Measurements from ENCODE around the gene MSL2. TPM values are rescaled to one million over a fixed set of nuclear protein-coding genes. Genes with fewer than 3 reads are reported as not detected.
"Not testable (repeated sequence)": the region's sequence is repeated elsewhere in the genome, so short reads cannot be mapped to it uniquely, and the experiment has no call there.

The MSL2 gene
- total and polyA plus RNA-seq, 2 of the 8 experiments (the other 6 are each of a cell fraction or from before 2014, with no cell fraction given): 9.1 to 41.8 TPM

GRCh38 chr3:136222746-136223145 lies 26.6 kb upstream of the MSL2 start:
- peaks cover 9 to 18% of the 10 kb centered on the region in 2 experiments; a peak in 3 of 4 replicates for H3K9me3 ChIP-seq (ENCODE audit: insufficient read depth in 2 of 2, low read depth in 1 of 2, low read length in 1 of 2)
- H4K91ac ChIP-seq (replicated peaks; ENCODE audit: insufficient read length, low read length); H4K8ac ChIP-seq (ENCODE audit: extremely low read depth, insufficient read depth, low read length); H3K56ac ChIP-seq (replicated peaks; ENCODE audit: insufficient read length, low read depth, low read length); H3K14ac ChIP-seq (ENCODE audit: insufficient read length); H3K4me3 ChIP-seq (ENCODE audit: extremely low read depth in 1 of 4, insufficient read depth in 2 of 4, low read depth in 3 of 4, low read length in 4 of 4); H3K79me2 ChIP-seq (ENCODE audit: control insufficient read depth in 1 of 2, insufficient read depth in 2 of 2, low read length in 2 of 2); H2BK120ac ChIP-seq (replicated peaks; ENCODE audit: low read depth, low read length); POLR2A ChIA-PET (ENCODE audit: partially characterized antibody); CTCF ChIA-PET (ENCODE audit: partially characterized antibody); H3K4me1 ChIP-seq (replicated peaks in 1 of 4; ENCODE audit: control insufficient read depth in 3 of 4, insufficient read depth in 4 of 4, low read length in 3 of 4); H2BK20ac ChIP-seq (ENCODE audit: low read length); H4K5ac ChIP-seq (ENCODE audit: insufficient read length, low read depth, low read length); H3K9ac ChIP-seq (replicated peaks in 1 of 4; ENCODE audit: extremely low read depth in 1 of 4, low read depth in 3 of 4, low read length in 3 of 4); DNase-seq (ENCODE audit: low read depth in 1 of 2, low spot score in 2 of 2); H3K79me1 ChIP-seq (ENCODE audit: low read depth, low read length); H2AK5ac ChIP-seq (ENCODE audit: low read depth, low read length); H4K20me1 ChIP-seq (replicated peaks in 1 of 2; ENCODE audit: control insufficient read depth in 1 of 2, insufficient read depth in 2 of 2, low read length in 2 of 2); H3K4ac ChIP-seq (replicated peaks; ENCODE audit: insufficient read length, low read depth, low read length); H3K27me3 ChIP-seq (replicated peaks in 1 of 4; ENCODE audit: control insufficient read depth in 3 of 4, extremely low read depth in 1 of 4, insufficient read depth in 3 of 4, low read length in 3 of 4); H3K4me2 ChIP-seq (ENCODE audit: insufficient read depth in 1 of 2, low read depth in 2 of 2, low read length in 2 of 2); H3K23ac ChIP-seq (ENCODE audit: insufficient read length); H2BK15ac ChIP-seq (ENCODE audit: low read length); FAIRE-seq; H3K23me2 ChIP-seq (ENCODE audit: low read depth, low read length); H2BK12ac ChIP-seq (ENCODE audit: low read depth, low read length); H2BK5ac ChIP-seq (ENCODE audit: low read depth, low read length); H3K27ac ChIP-seq (ENCODE audit: low read depth, low read length); H2AFZ ChIP-seq (ENCODE audit: low read length); H3K18ac ChIP-seq (ENCODE audit: extremely low read depth, low read length); H3K36me3 ChIP-seq (ENCODE audit: control insufficient read depth in 2 of 4, insufficient read depth in 4 of 4, low read length in 3 of 4): not testable (repeated sequence)
- WGBS, 2 experiments (ENCODE audit: extremely low coverage in 1 of 2, insufficient coverage in 1 of 2, insufficient read length in 1 of 2, insufficient replicate concordance in 2 of 2, low coverage in 1 of 2, low lambda C conversion rate in 2 of 2, missing lambda C conversion rate in 1 of 2): 97% methylated on average over 4 of the region's 4 CpGs; no CpG with 5 or more reads in 1 of the 2 experiments
- TF ChIP-seq TEAD4 (IDR thresholded peaks at IDR 0.05; ENCODE audit: low read depth, low read length): peak; percentile 60
